ENCODE data around the gene CELF2. TPM values are rescaled to one million over a fixed set of nuclear protein-coding genes. Genes with fewer than 3 reads are reported as not detected.

CELF2 gene
- total RNA-seq, 1 donor from 2014 or later, result 77.6 TPM

- peaks cover 68% of the 10 kb centered on the region for H3K4me1 Mint-ChIP-seq
- peaks cover 8% of the 10 kb centered on the region for H3K36me3 Mint-ChIP-seq (ENCODE audit: low read depth)
- no peak for DNase-seq (ENCODE audit: low read depth, low spot score)
- H3K27ac Mint-ChIP-seq (ENCODE audit: unreplicated experiment), result no peak overlapping the region
- peaks cover 6% of the 10 kb centered on the region for H3K9me3 Mint-ChIP-seq
- no peaks in the 10 kb centered on the region for H3K27me3 Mint-ChIP-seq (ENCODE audit: low read depth)
- H3K4me3 Mint-ChIP-seq, result no peak overlapping the region
- TF ChIP-seq CTCF (conservative IDR thresholded peaks at IDR 0.05), result no peak
Measured at GRCh38 chr10:11146402-11147171, 128.9 kb downstream of the CELF2 start.

DNA sequence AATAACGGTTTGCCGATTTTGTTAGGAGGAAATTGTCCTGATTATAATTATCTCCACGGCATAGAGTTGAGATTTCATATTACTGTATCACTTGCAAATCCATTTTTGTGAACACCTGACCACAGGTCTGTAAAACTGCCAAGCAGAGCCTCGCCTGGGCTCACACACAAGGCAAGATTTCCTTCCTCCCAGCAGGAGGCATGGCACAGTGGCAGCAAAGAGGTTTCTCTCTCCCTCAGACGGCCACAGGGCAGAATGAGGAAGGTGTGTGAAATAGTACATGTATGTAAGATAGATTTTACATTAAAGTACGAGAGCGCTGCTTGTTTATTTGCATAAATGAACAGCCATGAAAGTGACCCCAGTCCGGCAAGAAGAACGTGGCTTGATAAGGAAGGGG is 130.1 kb downstream of the CELF2 start:
- Mint-ChIP-seq H3K9me3 (peaks cover 3% of the 10 kb centered on the region), H3K4me1 (peaks cover 68% of the 10 kb centered on the region), H3K4me3 (no peak overlapping the region), H3K36me3 (ENCODE audit: low read depth) (peaks cover 4% of the 10 kb centered on the region), H3K27ac (ENCODE audit: unreplicated experiment) (no peak overlapping the region), H3K27me3 (ENCODE audit: low read depth) (no peaks in the 10 kb centered on the region)
- no peak for DNase-seq (ENCODE audit: low read depth, low spot score)
- TF ChIP-seq CTCF (conservative IDR thresholded peaks at IDR 0.05), result no peak

GRCh38 chr10:11148142-11149028 is 130.7 kb downstream of the CELF2 start:
- H3K27ac Mint-ChIP-seq (ENCODE audit: unreplicated experiment), result no peak overlapping the region
- no peaks in the 10 kb centered on the region for H3K27me3 Mint-ChIP-seq (ENCODE audit: low read depth)
- no peaks in the 10 kb centered on the region for H3K36me3 Mint-ChIP-seq (ENCODE audit: low read depth)
- peaks cover 67% of the 10 kb centered on the region for H3K4me1 Mint-ChIP-seq
- no peak for DNase-seq (ENCODE audit: low read depth, low spot score)
- no peak for TF ChIP-seq CTCF (conservative IDR thresholded peaks at IDR 0.05)
- H3K9me3 Mint-ChIP-seq, result no peaks in the 10 kb centered on the region
- no peak overlapping the region for H3K4me3 Mint-ChIP-seq

GRCh38 chr10:11149807-11150141 is 132.1 kb downstream of the CELF2 start:
- TF ChIP-seq CTCF (conservative IDR thresholded peaks at IDR 0.05), result no peak
- Mint-ChIP-seq H3K36me3 (ENCODE audit: low read depth) (no peaks in the 10 kb centered on the region), H3K27me3 (ENCODE audit: low read depth) (no peaks in the 10 kb centered on the region), H3K9me3 (no peaks in the 10 kb centered on the region), H3K27ac (ENCODE audit: unreplicated experiment) (no peak overlapping the region), H3K4me1 (peaks cover 78% of the 10 kb centered on the region), H3K4me3 (no peak overlapping the region)
- DNase-seq (ENCODE audit: low read depth, low spot score), result no peak

DNA sequence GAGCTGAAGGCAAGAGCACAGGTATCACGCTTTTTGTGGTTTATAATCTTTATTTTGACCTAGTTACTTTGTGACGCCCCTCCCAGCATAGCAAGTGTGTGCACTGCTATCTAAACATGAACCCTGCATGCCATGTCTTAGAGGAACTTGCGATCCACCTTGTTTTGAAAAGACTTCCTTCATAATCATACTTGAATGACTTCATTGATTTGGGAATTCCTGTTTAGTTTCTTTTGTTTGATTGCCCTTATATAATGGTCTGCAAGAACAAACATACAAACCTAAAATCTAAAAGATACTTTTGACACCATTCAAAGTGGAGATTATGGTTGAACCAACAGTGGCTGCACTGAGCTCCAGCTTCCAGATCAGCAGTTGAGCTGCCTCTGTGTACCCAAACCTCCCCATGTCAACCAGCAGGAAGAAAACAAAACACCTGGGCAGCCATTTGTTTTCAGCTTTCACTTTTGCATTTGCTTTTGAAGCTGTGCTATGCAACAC is 132.6 kb downstream of the CELF2 start:
- no peaks in the 10 kb centered on the region for H3K27me3 Mint-ChIP-seq (ENCODE audit: low read depth)
- H3K9me3 Mint-ChIP-seq, result no peaks in the 10 kb centered on the region
- no peak for TF ChIP-seq CTCF (conservative IDR thresholded peaks at IDR 0.05)
- DNase-seq (ENCODE audit: low read depth, low spot score), result no peak
- no peaks in the 10 kb centered on the region for H3K36me3 Mint-ChIP-seq (ENCODE audit: low read depth)
- H3K4me1 Mint-ChIP-seq, result peaks cover 78% of the 10 kb centered on the region
- no peak overlapping the region for H3K4me3 Mint-ChIP-seq
- no peak overlapping the region for H3K27ac Mint-ChIP-seq (ENCODE audit: unreplicated experiment)
